ENCODE data around the gene HDAC5. TPM values are rescaled to one million over a fixed set of nuclear protein-coding genes. Genes with fewer than 3 reads are reported as not detected.

HDAC5 gene
- total RNA-seq, 4 donors from 2014 or later: 42.4 to 71.0 (median 48.4) TPM

- no peak for TF ChIP-seq POLR2A (IDR thresholded peaks at IDR 0.05)
- TF ChIP-seq CTCF (IDR thresholded peaks at IDR 0.05): peak in 2 of 6 experiments; percentile 12 to 13
- no peak overlapping the region for H3K27ac ChIP-seq
- H3K9me3 ChIP-seq: no peaks in the 10 kb centered on the region
- H3K4me1 ChIP-seq: peaks cover 0 to 6% (median 0%) of the 10 kb centered on the region in 4 donors
- H3K27me3 ChIP-seq: no peaks in the 10 kb centered on the region
- DNase-seq: no peak
- H3K4me3 ChIP-seq: no peak overlapping the region
- H3K36me3 ChIP-seq: peaks cover 0 to 67% (median 0%) of the 10 kb centered on the region in 3 donors
These were observed 39.3 kb downstream of the HDAC5 start for GRCh38 chr17:44084131-44084538.

- Histone ChIP-seq H3K9me3 (no peaks in the 10 kb centered on the region), H3K4me3 (no peak overlapping the region), H3K36me3 (peaks cover 0 to 67% (median 0%) of the 10 kb centered on the region in 3 donors), H3K27ac (no peak overlapping the region), H3K27me3 (no peaks in the 10 kb centered on the region), H3K4me1 (peaks cover 0 to 6% (median 0%) of the 10 kb centered on the region in 4 donors)
- no peak for TF ChIP-seq POLR2A (IDR thresholded peaks at IDR 0.05)
- TF ChIP-seq CTCF (IDR thresholded peaks at IDR 0.05): peak in 3 of 6 experiments; percentile 4 to 16 (median 15)
- DNase-seq: no peak
These were observed 40.1 kb downstream of the HDAC5 start for GRCh38 chr17:44083250-44083849.

- H3K27me3 ChIP-seq: no peaks in the 10 kb centered on the region
- no peak overlapping the region for H3K4me3 ChIP-seq
- no peak overlapping the region for H3K27ac ChIP-seq
- H3K36me3 ChIP-seq: peaks cover 0 to 68% (median 0%) of the 10 kb centered on the region in 3 donors
- no peaks in the 10 kb centered on the region for H3K9me3 ChIP-seq
- DNase-seq: no peak
- no peak for TF ChIP-seq POLR2A (IDR thresholded peaks at IDR 0.05)
- TF ChIP-seq CTCF (IDR thresholded peaks at IDR 0.05): no peak
- peaks cover 0 to 6% (median 0%) of the 10 kb centered on the region in 4 donors for H3K4me1 ChIP-seq
These were observed 41.0 kb downstream of the HDAC5 start for GRCh38 chr17:44082256-44082927.

GRCh38 chr17:44081681-44082080 lies 41.8 kb downstream of the HDAC5 start:
- Histone ChIP-seq H3K9me3 (no peaks in the 10 kb centered on the region), H3K4me3 (no peak overlapping the region), H3K27me3 (no peaks in the 10 kb centered on the region), H3K4me1 (no peaks in the 10 kb centered on the region), H3K27ac (no peak overlapping the region), H3K36me3 (peaks cover 0 to 68% (median 0%) of the 10 kb centered on the region in 3 donors)
- TF ChIP-seq POLR2A (IDR thresholded peaks at IDR 0.05): no peak
- no peak for TF ChIP-seq CTCF (IDR thresholded peaks at IDR 0.05)
- no peak for DNase-seq

- Histone ChIP-seq H3K4me3 (no peak overlapping the region), H3K36me3 (peaks cover 0 to 73% (median 0%) of the 10 kb centered on the region in 3 donors), H3K27me3 (no peaks in the 10 kb centered on the region), H3K27ac (no peak overlapping the region), H3K4me1 (no peaks in the 10 kb centered on the region), H3K9me3 (no peaks in the 10 kb centered on the region)
- DNase-seq: no peak
- TF ChIP-seq CTCF (IDR thresholded peaks at IDR 0.05) (no peak), POLR2A (IDR thresholded peaks at IDR 0.05) (no peak)
These were observed 43.3 kb downstream of the HDAC5 start for GRCh38 chr17:44079877-44080821.
